HG02870 (cell line): Measurements from ENCODE around the gene PDZD7.

Experiments
- ATAC-seq: cut with Tn5 transposase; IDR thresholded peaks from one replicate; pipeline ENCODE4 v1.9.1; 2021; ENCODE audit warnings: mild to moderate bottlenecking, moderate library complexity; ENCODE audit not compliant: unreplicated experiment

Gene PDZD7

DNA sequence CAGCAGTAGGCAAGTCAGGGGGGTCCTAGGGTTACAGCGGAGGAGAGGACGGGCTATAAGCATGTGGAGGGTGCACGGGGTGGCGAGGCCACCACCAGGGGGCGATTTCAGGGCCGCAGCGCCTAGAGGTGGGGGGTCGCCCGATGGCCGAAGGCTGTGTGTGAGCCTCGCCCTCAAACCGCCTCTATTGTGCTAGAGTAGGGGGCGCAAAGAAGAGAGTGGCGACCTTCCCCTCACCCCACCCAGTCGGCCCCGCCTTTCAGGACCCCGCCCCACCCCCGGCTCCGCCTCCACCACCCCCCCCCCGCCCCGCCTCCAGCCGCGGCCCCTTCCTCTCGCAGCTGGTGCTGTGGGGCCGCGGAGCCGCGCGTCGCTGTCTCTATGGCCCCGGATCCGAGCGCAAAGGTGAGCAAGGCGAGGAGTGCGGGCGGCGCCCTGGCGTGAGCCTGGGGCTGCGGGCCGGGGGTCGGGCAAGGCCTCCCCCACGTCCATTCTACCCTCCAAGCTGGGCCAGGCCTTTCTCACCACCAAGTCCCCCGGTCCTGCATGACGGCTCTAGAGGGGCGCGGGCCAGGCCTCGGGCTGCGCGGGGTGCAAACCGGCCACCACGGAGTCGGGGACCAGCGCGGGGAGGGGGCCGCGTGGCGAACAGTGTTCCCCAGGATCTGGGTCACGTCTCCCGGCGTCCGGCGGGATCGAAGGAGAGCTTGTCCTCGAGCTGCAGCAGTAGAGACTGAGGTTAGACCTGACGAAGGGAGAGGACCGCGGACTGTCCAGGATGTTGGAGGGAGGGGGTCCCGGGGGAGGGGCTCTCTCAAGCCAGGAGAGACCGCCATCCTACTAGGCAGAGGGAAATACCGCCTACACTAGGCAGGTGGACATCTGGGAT is 61.5 kb downstream of the PDZD7 start, which contains the start of gene SEMA4G:
SEMA4G (plus strand) TSS at position 318 of the 889 bp plus-strand sequence. CDS start 3,409 bp downstream, outside the sequence.
- ATAC-seq, result no peak

DNA sequence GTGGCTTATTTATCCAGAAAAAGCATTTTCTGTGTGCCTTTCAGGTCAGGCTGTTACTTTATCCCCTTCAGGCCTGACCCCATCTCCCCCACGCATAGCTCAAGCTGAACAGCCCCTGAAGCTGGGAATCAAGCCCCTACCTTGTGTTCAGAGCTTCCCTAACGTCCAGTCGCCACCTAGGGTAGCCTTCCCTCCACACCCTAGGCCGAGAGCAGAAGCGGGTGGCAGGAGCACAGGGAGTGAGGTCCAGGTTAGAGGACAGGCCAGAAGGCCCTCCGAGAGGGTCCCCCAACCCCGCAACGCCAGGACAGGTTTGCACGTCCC is 62.1 kb downstream of the PDZD7 start:
- no peak for ATAC-seq

DNA sequence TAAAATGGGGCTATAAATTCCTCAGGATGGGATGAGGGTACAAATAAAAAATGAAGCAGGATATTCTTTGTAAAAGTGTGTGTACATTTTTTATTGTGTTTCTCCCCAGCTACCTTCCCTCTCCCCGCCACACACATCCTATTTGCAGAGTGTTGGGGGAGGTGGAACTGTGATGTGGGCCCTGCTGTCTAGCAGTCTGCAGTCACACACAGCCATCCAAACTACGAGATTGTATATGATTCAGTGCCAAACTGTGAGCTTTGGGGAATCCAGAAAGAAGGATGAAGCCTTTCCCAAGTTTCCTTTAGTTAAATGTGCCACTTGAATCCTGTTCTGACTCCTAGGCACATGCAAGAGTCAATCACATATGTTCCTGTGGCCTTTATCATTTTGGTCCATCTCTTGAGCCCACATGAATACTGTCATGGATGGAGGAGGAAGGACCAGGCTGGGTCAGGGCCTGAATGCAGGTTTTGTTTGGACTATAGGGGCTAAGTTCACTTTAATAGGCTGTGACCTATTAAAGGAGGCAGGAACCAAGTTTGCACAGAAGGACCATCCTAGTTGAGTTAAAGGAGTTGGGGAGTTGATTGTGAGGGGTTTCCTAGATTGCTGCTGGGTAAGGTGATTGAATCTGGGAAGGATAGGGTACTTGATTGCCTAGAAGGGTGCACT is 62.7 kb downstream of the PDZD7 start:
- ATAC-seq, result no peak

DNA sequence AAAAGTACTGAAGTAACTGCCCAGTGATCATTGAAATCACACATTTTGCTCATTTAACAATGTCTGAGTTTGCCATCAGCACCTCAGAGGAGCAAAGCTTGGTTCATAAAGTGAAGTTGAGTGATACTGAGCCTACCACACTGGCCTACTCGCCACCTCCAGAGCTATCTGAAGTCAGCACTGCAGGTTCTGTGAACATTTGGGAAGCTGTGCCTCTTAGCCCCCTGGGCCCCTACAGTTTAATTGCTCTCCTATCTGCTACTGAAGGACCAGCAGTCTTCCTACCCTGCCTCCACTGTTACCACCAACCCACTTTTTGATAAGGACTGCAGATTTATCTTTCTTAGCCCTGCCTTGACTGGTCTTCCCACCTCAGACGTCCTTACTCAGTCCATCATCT is 63.6 kb downstream of the PDZD7 start:
- ATAC-seq, result no peak

DNA sequence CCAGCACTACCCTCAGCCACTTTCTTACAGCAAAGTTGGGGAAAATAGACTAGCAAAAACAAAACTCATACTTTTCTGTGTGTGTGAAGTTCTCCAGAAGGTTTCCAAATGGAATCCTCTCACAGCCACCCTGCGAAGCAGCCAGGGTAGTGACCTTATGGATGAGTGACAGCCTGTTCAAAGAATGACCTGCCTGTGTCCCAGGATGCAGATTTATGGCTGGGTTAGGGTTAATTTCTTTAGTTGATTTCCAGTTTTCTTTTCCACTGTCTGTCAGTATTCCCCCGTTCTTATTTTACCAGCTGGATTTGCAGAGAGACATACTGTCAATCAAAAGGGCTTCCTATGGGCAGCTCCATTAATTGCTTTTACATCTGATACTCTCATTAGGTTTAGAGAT is 64.0 kb downstream of the PDZD7 start:
- no peak for ATAC-seq

DNA sequence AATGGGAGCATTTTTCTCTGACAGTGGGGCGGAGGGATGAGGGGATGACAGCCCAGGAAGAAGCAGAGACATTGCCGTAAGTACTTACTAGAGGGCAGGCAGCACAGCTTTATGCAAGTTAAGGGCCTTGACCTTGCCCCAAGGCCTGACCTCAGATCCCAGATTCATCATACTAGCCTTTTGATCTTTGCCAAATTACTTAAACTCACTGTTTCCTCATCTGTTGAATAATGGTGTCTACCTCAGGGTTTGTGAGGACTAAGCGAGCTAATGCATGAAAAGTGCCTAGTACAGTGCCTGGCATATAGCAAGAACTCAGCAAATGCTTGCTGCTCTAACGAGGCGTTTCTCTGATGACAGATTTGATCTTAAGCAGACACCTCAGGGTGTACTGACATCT is 65.1 kb downstream of the PDZD7 start:
- no peak for ATAC-seq

DNA sequence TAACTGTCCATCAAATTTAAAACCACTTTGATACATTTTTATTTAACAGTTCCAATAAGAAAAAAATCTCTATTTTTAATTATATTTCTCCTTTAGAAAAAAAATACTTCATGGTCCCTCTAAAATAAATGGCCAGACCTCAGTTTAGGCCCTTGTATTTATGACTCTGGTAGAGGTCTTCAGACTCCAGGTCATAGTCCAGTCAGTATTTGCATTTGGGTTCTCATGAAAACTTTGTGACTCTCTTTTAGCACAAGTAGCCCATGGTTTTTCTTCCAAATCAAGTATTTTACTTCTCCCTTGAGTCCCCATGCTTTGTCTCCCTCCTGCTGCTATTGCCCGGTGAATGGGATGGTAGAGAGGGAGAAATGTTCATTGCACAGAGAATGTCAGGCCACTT is 67.1 kb downstream of the PDZD7 start:
- no peak for ATAC-seq

DNA sequence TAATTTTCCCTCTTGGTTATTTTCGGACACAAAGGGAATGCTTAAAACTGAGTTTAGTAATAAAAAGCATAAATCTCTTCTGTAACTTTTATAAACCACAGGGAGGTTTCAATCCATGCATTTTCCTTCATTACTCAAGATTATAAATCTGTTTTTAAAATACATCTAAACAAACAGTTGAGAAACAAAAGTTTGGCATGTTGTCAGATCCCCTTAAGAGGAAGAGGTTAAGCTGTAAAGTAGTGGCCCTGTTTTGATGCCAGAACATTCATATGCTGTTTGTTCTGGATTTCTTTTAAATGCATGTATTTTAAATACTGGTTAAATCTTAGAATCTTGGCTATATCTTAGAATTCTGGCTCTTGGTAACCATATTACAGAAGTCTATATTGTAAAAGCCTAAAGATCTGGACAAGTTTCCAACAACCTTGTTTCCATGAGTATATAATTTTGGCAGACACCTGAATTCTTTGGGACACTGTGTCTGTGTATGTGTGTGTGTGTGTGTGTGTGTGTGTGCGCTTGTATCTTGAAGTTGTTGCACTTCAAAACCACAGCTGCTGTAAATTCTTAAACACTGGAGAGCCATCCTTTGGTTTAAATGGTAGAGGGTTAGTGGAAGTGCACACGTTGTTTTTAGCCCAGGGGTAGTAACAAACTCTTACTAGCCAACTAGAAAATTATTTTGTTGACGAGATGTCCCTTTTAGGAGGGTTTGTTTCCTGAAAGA is 68.4 kb downstream of the PDZD7 start:
- ATAC-seq, result no peak

DNA sequence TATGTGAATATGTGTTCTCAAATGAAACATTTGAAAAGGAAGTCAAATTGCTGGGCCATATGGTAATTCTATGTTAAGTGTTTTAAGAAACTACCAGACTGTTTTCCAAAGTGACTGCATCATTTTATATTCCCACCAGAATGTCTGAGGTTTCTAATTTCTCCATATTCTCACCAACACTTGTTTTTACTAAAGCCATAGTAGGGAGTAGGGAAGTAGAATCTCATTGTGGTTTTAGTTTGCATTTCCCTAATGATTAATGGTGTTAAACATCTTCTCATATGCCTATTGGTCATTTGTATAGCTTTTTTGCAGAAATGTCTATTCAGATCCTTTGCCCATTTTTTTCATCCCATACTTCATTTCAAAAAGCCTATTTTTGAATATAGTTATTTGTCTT is 70.7 kb downstream of the PDZD7 start:
- ATAC-seq, result no peak
